GM18868 (cell line): ENCODE data around the gene TENM4.

Experiments used
- ATAC-seq: cut with Tn5 transposase; IDR thresholded peaks from one replicate; pipeline ENCODE4 v1.9.1; 2021; ENCODE audit warnings: mild to moderate bottlenecking, moderate library complexity; ENCODE audit not compliant: unreplicated experiment

TENM4 gene

GRCh38 chr11:78740199-78741071, 700.4 kb downstream of the TENM4 start:
- ATAC-seq, result no peak

GRCh38 chr11:78737891-78738290, 702.9 kb downstream of the TENM4 start:
- no peak for ATAC-seq

GRCh38 chr11:78737301-78737700, 703.5 kb downstream of the TENM4 start:
- no peak for ATAC-seq

GRCh38 chr11:78735711-78736110, 705.1 kb downstream of the TENM4 start:
- no peak for ATAC-seq

GRCh38 chr11:78733031-78733430, 707.8 kb downstream of the TENM4 start:
- ATAC-seq, result no peak

- ATAC-seq, result no peak
Measured at GRCh38 chr11:78732246-78732645, 708.6 kb downstream of the TENM4 start.

GRCh38 chr11:78731027-78731426, 709.8 kb downstream of the TENM4 start:
- no peak for ATAC-seq

- ATAC-seq, result no peak
Measured at GRCh38 chr11:78730267-78730824, 710.5 kb downstream of the TENM4 start.

GRCh38 chr11:78727816-78728215, 713.0 kb downstream of the TENM4 start:
- ATAC-seq, result no peak

GRCh38 chr11:78725200-78725599, 715.6 kb downstream of the TENM4 start:
- ATAC-seq, result no peak

GRCh38 chr11:78722786-78723185, 718.0 kb downstream of the TENM4 start:
- no peak for ATAC-seq

GRCh38 chr11:78720281-78720989, 720.4 kb downstream of the TENM4 start:
- ATAC-seq, result no peak

GRCh38 chr11:78717041-78717440, 723.8 kb downstream of the TENM4 start:
- ATAC-seq, result no peak

- ATAC-seq, result peak; percentile 80
Measured at GRCh38 chr11:78715639-78716311, 725.1 kb downstream of the TENM4 start.

GRCh38 chr11:78714539-78714938, 726.3 kb downstream of the TENM4 start:
- no peak for ATAC-seq

- no peak for ATAC-seq
Measured at GRCh38 chr11:78711735-78712134, 729.1 kb downstream of the TENM4 start.

- ATAC-seq, result no peak
Measured at GRCh38 chr11:78710417-78710816, 730.4 kb downstream of the TENM4 start.

- no peak for ATAC-seq
Measured at GRCh38 chr11:78708388-78708787, 732.4 kb downstream of the TENM4 start.

GRCh38 chr11:78706551-78706950, 734.3 kb downstream of the TENM4 start:
- no peak for ATAC-seq

GRCh38 chr11:78704811-78705210, 736.0 kb downstream of the TENM4 start:
- no peak for ATAC-seq

GRCh38 chr11:78699609-78700135, 741.2 kb downstream of the TENM4 start:
- ATAC-seq, result no peak
